MM.1S (cell line): Measurements from ENCODE around the gene TTLL5.

ENCODE experiments used
- DNase-seq: peaks from one replicate; pipeline ENCODE4 v3.0.0-alpha.2; 2015
- H2AFZ ChIP-seq: fragments of 300-600 bp; sonication (generic); 2 replicates; pipeline ENCODE4 v1.6.0; 2016; ENCODE audit warnings: antibody characterized with exemption, low read length
- H3F3A ChIP-seq: fragments of 300-600 bp; sonication (generic); 2 replicates; pipeline ENCODE4 v1.6.1; 2016; ENCODE audit warnings: mild to moderate bottlenecking, antibody characterized with exemption, low read length, moderate library complexity, mixed read lengths; ENCODE audit not compliant: insufficient read depth
- H3K27ac ChIP-seq: fragments of 300-600 bp; sonication (generic); 2 replicates; pipeline ENCODE4 v1.5.1; 2016; ENCODE audit warnings: mild to moderate bottlenecking, low read length
- H3K27me3 ChIP-seq: fragments of 300-600 bp; sonication (generic); replicated peaks from 2 replicates; pipeline ENCODE4 v1.6.0; 2016; ENCODE audit warnings: low read length; ENCODE audit not compliant: insufficient read depth
- H3K36me3 ChIP-seq: fragments of 300-600 bp; sonication (generic); replicated peaks from 2 replicates; pipeline ENCODE4 v1.6.1; 2016; ENCODE audit warnings: mild to moderate bottlenecking, low read length, mixed read lengths; ENCODE audit not compliant: insufficient read depth
- H3K4me1 ChIP-seq: fragments of 300-600 bp; sonication (generic); 2 replicates; pipeline ENCODE4 v1.6.1; 2016; ENCODE audit warnings: low read length, mixed read lengths
- H3K4me2 ChIP-seq: fragments of 300-600 bp; sonication (generic); 2 replicates; pipeline ENCODE4 v1.6.0; 2016; ENCODE audit warnings: low read depth, low read length
- H3K4me3 ChIP-seq: fragments of 300-600 bp; sonication (generic); 2 replicates; pipeline ENCODE4 v1.5.1; 2016; ENCODE audit warnings: low read length, mixed read lengths
- H3K79me2 ChIP-seq: fragments of 300-600 bp; sonication (generic); 2 replicates; pipeline ENCODE4 v1.6.1; 2016; ENCODE audit warnings: mixed run types, low read length, mixed read lengths
- H3K9ac ChIP-seq: fragments of 300-600 bp; sonication (generic); 2 replicates; pipeline ENCODE4 v1.6.1; 2016; ENCODE audit warnings: low read length, mixed read lengths
- H3K9me2 ChIP-seq: fragments of 300-600 bp; sonication (generic); replicated peaks from 2 replicates; pipeline ENCODE4 v1.6.1; 2016; ENCODE audit warnings: mild to moderate bottlenecking, low read length, mixed read lengths; ENCODE audit not compliant: insufficient read depth
- H3K9me3 ChIP-seq: fragments of 300-600 bp; sonication (generic); replicated peaks from 2 replicates; pipeline ENCODE4 v1.6.1; 2016; ENCODE audit warnings: mild to moderate bottlenecking, low read length, mixed read lengths; ENCODE audit not compliant: insufficient read depth
- H4K20me1 ChIP-seq: fragments of 300-600 bp; sonication (generic); 2 replicates; pipeline ENCODE4 v1.6.1; 2016; ENCODE audit warnings: mild to moderate bottlenecking, low read length, moderate library complexity, mixed read lengths; ENCODE audit not compliant: insufficient read depth
- CTCF ChIP-seq: fragments of 300-600 bp; sonication (generic); IDR thresholded peaks from 2 replicates; pipeline ENCODE4 v1.5.1; 2016; ENCODE audit warnings: antibody characterized with exemption, low read length, mixed read lengths
- EZH2 ChIP-seq: fragments of 300-600 bp; sonication (generic); optimal IDR thresholded peaks from 2 replicates; pipeline ENCODE3; 2017; ENCODE audit warnings: low read depth, mild to moderate bottlenecking, antibody characterized with exemption, low read length, mixed read lengths
- EZH2phosphoT487 ChIP-seq: fragments of 300-600 bp; sonication (generic); IDR thresholded peaks from 2 replicates; pipeline ENCODE4 v1.6.1; 2018; ENCODE audit warnings: antibody characterized with exemption, low read length

The TTLL5 gene

GRCh38 chr14:75980856-75981255, 319.8 kb downstream of the TTLL5 start:
- H3K9me2 ChIP-seq: no peaks in the 10 kb centered on the region
- H3K79me2 ChIP-seq: no peaks in the 10 kb centered on the region
- H3F3A ChIP-seq: no peaks in the 10 kb centered on the region
- H3K4me3 ChIP-seq: no peak overlapping the region
- no peak overlapping the region for H3K9ac ChIP-seq
- peak overlapping the region; percentile 54; the same call in 1 of the 2 replicates for H3K4me2 ChIP-seq
- H3K9me3 ChIP-seq: no peaks in the 10 kb centered on the region
- H3K27ac ChIP-seq: no peak overlapping the region
- H2AFZ ChIP-seq: no peak overlapping the region
- TF ChIP-seq CTCF (no peak), EZH2 (no peak), EZH2phosphoT487 (no peak)
- DNase-seq: no peak
- H4K20me1 ChIP-seq: no peaks in the 10 kb centered on the region
- H3K27me3 ChIP-seq: no peaks in the 10 kb centered on the region
- H3K4me1 ChIP-seq: peaks cover 3% of the 10 kb centered on the region; the same call in 1 of the 2 replicates
- H3K36me3 ChIP-seq: no peaks in the 10 kb centered on the region

- Histone ChIP-seq H3K27ac (peak within 1 kb of the TSS; percentile 42; the same call in 1 of the 2 replicates), H3K9me2 (no peaks in the 10 kb centered on the region), H3K4me3 (peak within 1 kb of the TSS; percentile 66), H3K36me3 (no peaks in the 10 kb centered on the region), H3K9ac (peak within 1 kb of the TSS; percentile 62), H3K4me1 (peaks cover 3% of the 10 kb centered on the region; the same call in 1 of the 2 replicates), H3K4me2 (peak within 1 kb of the TSS; percentile 54; the same call in 1 of the 2 replicates), H3K27me3 (no peaks in the 10 kb centered on the region), H4K20me1 (no peaks in the 10 kb centered on the region), H3F3A (no peaks in the 10 kb centered on the region), H3K9me3 (no peaks in the 10 kb centered on the region), H2AFZ (peak within 1 kb of the TSS; percentile 67), H3K79me2 (no peaks in the 10 kb centered on the region)
- DNase-seq: peak; percentile 49
- no peak for TF ChIP-seq EZH2
- TF ChIP-seq CTCF: no peak
- no peak for TF ChIP-seq EZH2phosphoT487
Observed at GRCh38 chr14:75981426-75982265, 320.6 kb downstream of the TTLL5 start, which contains the start of gene TGFB3. Gene TGFB3, minus strand, starts transcription at chr14:75981995. Its CDS starts 1,102 bp downstream, at chr14:75980893.

- peak overlapping the region; percentile 42; the same call in 1 of the 2 replicates for H3K27ac ChIP-seq
- no peaks in the 10 kb centered on the region for H3K9me3 ChIP-seq
- peak; percentile 42 for DNase-seq
- H3K9me2 ChIP-seq: no peaks in the 10 kb centered on the region
- H3K79me2 ChIP-seq: no peaks in the 10 kb centered on the region
- peak overlapping the region; percentile 66 for H3K4me3 ChIP-seq
- H4K20me1 ChIP-seq: no peaks in the 10 kb centered on the region
- peaks cover 3% of the 10 kb centered on the region; the same call in 1 of the 2 replicates for H3K4me1 ChIP-seq
- no peaks in the 10 kb centered on the region for H3F3A ChIP-seq
- peak overlapping the region; percentile 62 for H3K9ac ChIP-seq
- H3K36me3 ChIP-seq: no peaks in the 10 kb centered on the region
- peak overlapping the region; percentile 54; the same call in 1 of the 2 replicates for H3K4me2 ChIP-seq
- TF ChIP-seq EZH2phosphoT487: no peak
- peak; percentile 33 for TF ChIP-seq CTCF
- no peak for TF ChIP-seq EZH2
- no peaks in the 10 kb centered on the region for H3K27me3 ChIP-seq
- H2AFZ ChIP-seq: peak overlapping the region; percentile 67
Observed at GRCh38 chr14:75982266-75983018, 321.4 kb downstream of the TTLL5 start.
